NCI-H2107 treated with DMSO at 0.1 percent for 48 hours (cell line): ENCODE data around the gene PRSS1.

ENCODE experiments used
- DNase-seq: peaks from one replicate; lab custom pipeline; 2025; ENCODE audit not compliant: unreplicated experiment; lab: John Stamatoyannopoulos, UW

PRSS1 gene

GRCh38 chr7:142792129-142792528 is 42.9 kb downstream of the PRSS1 start:
- DNase-seq, result no peak

GRCh38 chr7:142792593-142792992 is 43.3 kb downstream of the PRSS1 start:
- DNase-seq, result no peak

- no peak for DNase-seq
Measured at GRCh38 chr7:142793156-142793555, 43.9 kb downstream of the PRSS1 start.

- DNase-seq, result no peak
Measured at GRCh38 chr7:142795339-142795863, 46.1 kb downstream of the PRSS1 start.

GRCh38 chr7:142796001-142796500 is 46.8 kb downstream of the PRSS1 start:
- DNase-seq, result no peak

GRCh38 chr7:142796501-142797390 is 47.5 kb downstream of the PRSS1 start:
- DNase-seq, result no peak

GRCh38 chr7:142797391-142798377 is 48.4 kb downstream of the PRSS1 start:
- DNase-seq, result no peak

- DNase-seq, result no peak
Measured at GRCh38 chr7:142798451-142799436, 49.5 kb downstream of the PRSS1 start.

- DNase-seq, result no peak
Measured at GRCh38 chr7:142799437-142799835, 50.2 kb downstream of the PRSS1 start.

- DNase-seq, result no peak
Measured at GRCh38 chr7:142800088-142800487, 50.8 kb downstream of the PRSS1 start.

- no peak for DNase-seq
Measured at GRCh38 chr7:142800699-142801260, 51.5 kb downstream of the PRSS1 start.

- DNase-seq, result no peak
Measured at GRCh38 chr7:142801601-142802295, 52.5 kb downstream of the PRSS1 start.

- DNase-seq, result no peak
Measured at GRCh38 chr7:142802301-142802700, 53.0 kb downstream of the PRSS1 start.
